PC-9 (cell line): ENCODE data around the gene GPATCH4. TPM values are rescaled to one million over a fixed set of nuclear protein-coding genes. Genes with fewer than 3 reads are reported as not detected.

Source experiments
- BruUV-seq: library from RNA; stranded (reverse); fragments of 400-500 nt; replicated peaks from 2 replicates; lab custom pipeline; 2021; lab: Mats Ljungman, UMichigan
- CTCF ChIA-PET: fragments of 300-600 bp; sonication (Branson Sonifier 250); formaldehyde crosslinking; loops from one replicate; lab custom pipeline; 2022; ENCODE audit warnings: antibody characterized with exemption; lab: Charles Lee
- POLR2A ChIA-PET: fragments of 300-600 bp; sonication (Branson Sonifier 250); formaldehyde crosslinking; loops from one replicate; lab custom pipeline; 2022; ENCODE audit warnings: antibody characterized with exemption; ENCODE audit not compliant: unreplicated experiment; lab: Charles Lee
- DNase-seq, 2 experiments: peaks; one replicate each; pipeline versions ENCODE4 v3.0.0 to v3.0.0-alpha.2; 2015 to 2022; ENCODE audit warnings: mixed read lengths in 1 of 2
- H2AFZ ChIP-seq: fragments of 200-600 bp; sonication (generic); 2 replicates; pipeline ENCODE4 v1.8.1; 2017; ENCODE audit warnings: antibody characterized with exemption
- H3F3A ChIP-seq: fragments of 200-600 bp; sonication (generic); 2 replicates; pipeline ENCODE4 v1.8.1; 2017; ENCODE audit warnings: antibody characterized with exemption, mild to moderate bottlenecking, low read depth; ENCODE audit not compliant: insufficient read depth
- H3K27ac ChIP-seq: fragments of 200-600 bp; sonication (generic); 2 replicates; pipeline ENCODE4 v1.6.1; 2016; ENCODE audit warnings: mixed run types
- H3K27me3 ChIP-seq: fragments of 200-600 bp; sonication (generic); 2 replicates; pipeline ENCODE4 v1.6.1; 2016; ENCODE audit warnings: low read depth, mixed run types; ENCODE audit not compliant: insufficient read depth
- H3K36me3 ChIP-seq: fragments of 200-600 bp; sonication (generic); 2 replicates; pipeline ENCODE4 v1.6.1; 2016; ENCODE audit warnings: low read depth, mixed run types
- H3K4me1 ChIP-seq: fragments of 200-600 bp; sonication (generic); replicated peaks from 2 replicates; pipeline ENCODE4 v1.6.1; 2016; ENCODE audit warnings: mixed run types; ENCODE audit not compliant: insufficient read depth
- H3K4me2 ChIP-seq: fragments of 200-600 bp; sonication (generic); 2 replicates; pipeline ENCODE4 v1.6.1; 2017; ENCODE audit warnings: mixed run types
- H3K4me3 ChIP-seq: fragments of 200-600 bp; sonication (generic); 2 replicates; pipeline ENCODE4 v1.6.1; 2016; ENCODE audit warnings: mixed run types
- H3K79me2 ChIP-seq: fragments of 200-600 bp; sonication (generic); 2 replicates; pipeline ENCODE4 v1.6.1; 2017; ENCODE audit warnings: low read depth, mixed run types
- H3K9me2 ChIP-seq: fragments of 200-600 bp; sonication (generic); 2 replicates; pipeline ENCODE4 v1.8.1; 2017; ENCODE audit warnings: mild to moderate bottlenecking; ENCODE audit not compliant: insufficient read depth
- H3K9me3 ChIP-seq: fragments of 200-600 bp; sonication (generic); 2 replicates; pipeline ENCODE4 v1.8.1; 2016; ENCODE audit warnings: low read depth; ENCODE audit not compliant: insufficient read depth
- H4K20me1 ChIP-seq: fragments of 200-600 bp; sonication (generic); 2 replicates; pipeline ENCODE4 v1.8.1; 2017; ENCODE audit not compliant: insufficient read depth
- CTCF ChIP-seq: fragments of 200-600 bp; sonication (generic); conservative IDR thresholded peaks from 2 replicates; pipeline ENCODE4 v1.6.1; 2017; ENCODE audit warnings: mixed run types, antibody characterized with exemption, mild to moderate bottlenecking, moderate library complexity
- EZH2 ChIP-seq: fragments of 200-600 bp; sonication (generic); IDR thresholded peaks from 2 replicates; pipeline ENCODE4 v1.8.0; 2017; ENCODE audit warnings: antibody characterized with exemption, low read depth
- intact Hi-C: fragments of 100-400 bp; cut with micrococcal nuclease; formaldehyde crosslinking; loops from one replicate; pipeline ENCODE4 v1.10.0; 2022; ENCODE audit not compliant: unreplicated experiment
- total RNA-seq: library from RNA; stranded (reverse); gene quantifications from 2 replicates; pipeline ENCODE4 v1.2.3, GENCODE V29; 2021

GPATCH4 gene
- total RNA-seq, 1 experiment from 2014 or later, result 17.5 TPM

GRCh38 chr1:156572663-156573018 is 28.6 kb downstream of the GPATCH4 start:
- H2AFZ ChIP-seq, result peak overlapping the region; percentile 56; the same call in 1 of the 2 replicates
- peak overlapping the region; percentile 84 for H3K4me2 ChIP-seq
- ChIA-PET CTCF (no interaction called here), POLR2A (no interaction called here)
- H4K20me1 ChIP-seq, result no peaks in the 10 kb centered on the region
- no peak overlapping the region for H3K27ac ChIP-seq
- peaks cover 15% of the 10 kb centered on the region for H3K79me2 ChIP-seq
- BruUV-seq, result no TSS peak
- peaks cover 14% of the 10 kb centered on the region for H3K4me1 ChIP-seq
- no peak for DNase-seq
- TF ChIP-seq EZH2 (no peak), CTCF (no peak)
- no peaks in the 10 kb centered on the region for H3K27me3 ChIP-seq
- peak overlapping the region; percentile 77; the same call in 1 of the 2 replicates for H3K4me3 ChIP-seq
- H3F3A ChIP-seq, result peaks cover 12% of the 10 kb centered on the region; the same call in 1 of the 2 replicates
- no peaks in the 10 kb centered on the region for H3K9me3 ChIP-seq
- 0 out of 2 replicates have a peak, but pooled peaks cover 8% of the 10 kb centered on the region for H3K36me3 ChIP-seq
- intact Hi-C loops, result loop anchor here (1.0 to 5.0 kb wide), 2 partner anchors 70 to 101 kb away; partner anchors contain the start of gene MEF2D
- no peaks in the 10 kb centered on the region for H3K9me2 ChIP-seq

GRCh38 chr1:156571919-156572662 is 29.2 kb downstream of the GPATCH4 start, which contains the start of gene IQGAP3:
TSS of gene IQGAP3 (minus strand) at chr1:156572565. CDS start at chr1:156572529, 36 bp downstream.
- intact Hi-C loops, result loop anchor here (1.0 to 5.0 kb wide), 3 partner anchors 70 to 116 kb away; partner anchors contain the start of gene MEF2D
- CTCF ChIA-PET, result no interaction called here
- H3F3A ChIP-seq, result peaks cover 12% of the 10 kb centered on the region; the same call in 1 of the 2 replicates
- peak within 1 kb of the TSS; percentile 76 for H3K27ac ChIP-seq
- peaks cover 14% of the 10 kb centered on the region for H3K4me1 ChIP-seq
- POLR2A ChIA-PET, result no interaction called here
- H2AFZ ChIP-seq, result peak within 1 kb of the TSS; percentile 56
- no peaks in the 10 kb centered on the region for H4K20me1 ChIP-seq
- no peak for TF ChIP-seq CTCF
- TF ChIP-seq EZH2, result no peak
- peaks cover 15% of the 10 kb centered on the region for H3K79me2 ChIP-seq
- peak within 1 kb of the TSS; percentile 77 for H3K4me3 ChIP-seq
- TSS peak; percentile 100 for BruUV-seq
- 0 out of 2 replicates have a peak, but pooled peaks cover 11% of the 10 kb centered on the region for H3K36me3 ChIP-seq
- no peaks in the 10 kb centered on the region for H3K9me3 ChIP-seq
- H3K27me3 ChIP-seq, result no peaks in the 10 kb centered on the region
- H3K9me2 ChIP-seq, result no peaks in the 10 kb centered on the region
- peak within 1 kb of the TSS; percentile 84 for H3K4me2 ChIP-seq
- DNase-seq, result peak; percentile 79 to 85

- TF ChIP-seq CTCF (no peak), EZH2 (no peak)
- H4K20me1 ChIP-seq, result no peaks in the 10 kb centered on the region
- peak overlapping the region; percentile 76 for H3K27ac ChIP-seq
- peaks cover 14% of the 10 kb centered on the region for H3K4me1 ChIP-seq
- peaks cover 12% of the 10 kb centered on the region; the same call in 1 of the 2 replicates for H3F3A ChIP-seq
- H3K79me2 ChIP-seq, result peaks cover 15% of the 10 kb centered on the region
- BruUV-seq, result no TSS peak
- intact Hi-C loops, result loop anchor here (1.0 to 5.0 kb wide), 2 partner anchors 69 to 115 kb away; partner anchors contain the start of gene MEF2D
- ChIA-PET POLR2A (interaction anchor here (0.7 kb wide), 1 partner anchor 55 kb away, joined by 3 read pairs; no protein-coding TSS in a partner anchor), CTCF (interaction anchor here (0.8 kb wide), 1 partner anchor 11 kb away, joined by 3 read pairs; no protein-coding TSS in a partner anchor)
- peak; percentile 33 to 84 for DNase-seq
- peak overlapping the region; percentile 84 for H3K4me2 ChIP-seq
- H3K9me3 ChIP-seq, result no peaks in the 10 kb centered on the region
- H3K4me3 ChIP-seq, result peak overlapping the region; percentile 77
- H3K36me3 ChIP-seq, result 0 out of 2 replicates have a peak, but pooled peaks cover 11% of the 10 kb centered on the region
- H3K27me3 ChIP-seq, result no peaks in the 10 kb centered on the region
- H2AFZ ChIP-seq, result peak overlapping the region; percentile 56; the same call in 1 of the 2 replicates
- H3K9me2 ChIP-seq, result no peaks in the 10 kb centered on the region
These were observed 29.9 kb downstream of the GPATCH4 start for GRCh38 chr1:156571261-156571852.
